GM12878 (cell line): Measurements from ENCODE around the gene SNTA1. TPM values are rescaled to one million over a fixed set of nuclear protein-coding genes. Genes with fewer than 3 reads are reported as not detected.

Experiments
- ATAC-seq: fragments of 200-7000 bp; cut with Tn5 transposase; 3 replicates; pipeline ENCODE4 v1.9.1; 2020; ENCODE audit warnings: mild to moderate bottlenecking, moderate library complexity
- BruUV-seq: library from RNA; stranded (reverse); fragments of 400-500 nt; replicated peaks from 2 replicates; lab custom pipeline; 2021; lab: Mats Ljungman, UMichigan
- CTCF ChIA-PET: fragments of 300-600 bp; sonication (Branson Sonifier 250); formaldehyde crosslinking; extraction: SDS; loops from one replicate; lab custom pipeline; 2021; ENCODE audit warnings: inconsistent platforms; lab: Yijun Ruan, JAX
- POLR2A ChIA-PET: fragments of 350-600 bp; formaldehyde crosslinking; extraction: SDS; loops from one replicate; lab custom pipeline; 2021; ENCODE audit warnings: inconsistent platforms; lab: Charles Lee
- RAD21 ChIA-PET: fragments of 300-600 bp; sonication (Branson Sonifier 250); formaldehyde crosslinking; loops from one replicate; lab custom pipeline; 2023; ENCODE audit warnings: antibody characterized with exemption; ENCODE audit not compliant: unreplicated experiment; lab: Charles Lee
- SMC1A ChIA-PET: fragments of 300-600 bp; sonication (Branson Sonifier 250); formaldehyde crosslinking; loops from one replicate; lab custom pipeline; 2023; ENCODE audit not compliant: unreplicated experiment, uncharacterized antibody; lab: Charles Lee
- DNase-seq: peaks from one replicate; pipeline ENCODE4 v3.0.0-alpha.2; 2011; ENCODE audit warnings: low read depth, low spot score
- FAIRE-seq: peaks from 3 replicates; lab custom pipeline; 2011; peaks lifted over from hg19 to GRCh38; lab: Jason Lieb, UNC
- H2AFZ ChIP-seq: 2 replicates; pipeline ENCODE4 v1.6.0; 2011; ENCODE audit warnings: low read depth, low read length, control low read depth; ENCODE audit not compliant: control insufficient read depth
- H3K27ac ChIP-seq: 2 replicates; pipeline ENCODE4 v1.5.1; 2011; ENCODE audit warnings: control low read depth; ENCODE audit not compliant: control insufficient read depth, insufficient read depth
- H3K27me3 ChIP-seq, 2 experiments: replicated peaks in 1 of 2; 2 replicates each; pipeline versions ENCODE4 v1.6.0 to v1.6.1; 2011; ENCODE audit warnings: low read length in 1 of 2; ENCODE audit not compliant: control insufficient read depth in 2 of 2, insufficient read depth in 2 of 2
- H3K36me3 ChIP-seq, 2 experiments: 2 replicates each; pipeline ENCODE4 v1.5.1; 2011; ENCODE audit warnings: low read length in 1 of 2; ENCODE audit not compliant: control insufficient read depth in 2 of 2, insufficient read depth in 2 of 2
- H3K4me1 ChIP-seq: 2 replicates; pipeline ENCODE4 v1.6.1; 2011; ENCODE audit warnings: mild to moderate bottlenecking, low read length, moderate library complexity, mixed read lengths; ENCODE audit not compliant: control insufficient read depth, insufficient read depth
- H3K4me2 ChIP-seq: 2 replicates; pipeline ENCODE4 v1.6.0; 2011; ENCODE audit warnings: control low read depth; ENCODE audit not compliant: control insufficient read depth, insufficient read depth
- H3K4me3 ChIP-seq: fragments of 200-600 bp; sonication (generic); 2 replicates; pipeline ENCODE4 v1.5.1; 2016
- H3K79me2 ChIP-seq: 2 replicates; pipeline ENCODE4 v1.6.0; 2011; ENCODE audit warnings: low read length; ENCODE audit not compliant: control insufficient read depth, insufficient read depth
- H3K9ac ChIP-seq: 2 replicates; pipeline ENCODE4 v1.8.0; 2011; ENCODE audit warnings: low read length, control low read depth, mixed read lengths; ENCODE audit not compliant: control insufficient read depth, insufficient read depth
- H3K9me3 ChIP-seq: replicated peaks from 3 replicates; pipeline ENCODE4 v1.5.1; 2011; ENCODE audit warnings: mild to moderate bottlenecking, low read length; ENCODE audit not compliant: control insufficient read depth, insufficient read depth
- H4K20me1 ChIP-seq: 2 replicates; pipeline ENCODE4 v1.6.0; 2011; ENCODE audit not compliant: control insufficient read depth, insufficient read depth
- E2F8 ChIP-seq: fragments of 450-650 bp; IDR thresholded peaks from 2 replicates; pipeline ENCODE4 v1.6.1; 2018; ENCODE audit warnings: mild to moderate bottlenecking, low read depth, moderate library complexity; ENCODE audit not compliant: partially characterized antibody
- EED ChIP-seq: sonication (generic); IDR thresholded peaks from 2 replicates; pipeline ENCODE4 v1.6.1; 2016; ENCODE audit warnings: antibody characterized with exemption, low read depth
- GATAD2B ChIP-seq: fragments of 450-650 bp; conservative IDR thresholded peaks from 2 replicates; pipeline ENCODE4 v1.6.1; 2017; ENCODE audit warnings: low read depth, mild to moderate bottlenecking, moderate library complexity
- HSF1 ChIP-seq: fragments of 150-350 bp; IDR thresholded peaks from 2 replicates; pipeline ENCODE4 v1.6.1; 2014; ENCODE audit warnings: mild to moderate bottlenecking, low read depth, low read length
- MTA2 ChIP-seq: fragments of 450-650 bp; IDR thresholded peaks from 2 replicates; pipeline ENCODE4 v1.6.1; 2016; ENCODE audit warnings: low read depth, mild to moderate bottlenecking, moderate library complexity
- PRDM15 ChIP-seq: fragments of 450-650 bp; formaldehyde crosslinking; IDR thresholded peaks from 2 replicates; pipeline ENCODE4 v1.4.0; 2020; ENCODE audit warnings: mild to moderate bottlenecking, moderate library complexity
- RELA ChIP-seq: fragments of 450-650 bp; IDR thresholded peaks from 2 replicates; pipeline ENCODE4 v1.8.0; 2014; ENCODE audit warnings: borderline replicate concordance; ENCODE audit not compliant: partially characterized antibody
- SIX5 ChIP-seq: IDR thresholded peaks from 2 replicates; pipeline ENCODE4 v1.6.1; 2011; ENCODE audit warnings: mild to moderate bottlenecking, low read depth, low read length, moderate library complexity; ENCODE audit not compliant: severe bottlenecking
- SMC3 ChIP-seq: IDR thresholded peaks from 2 replicates; pipeline ENCODE4 v1.6.1; 2011; ENCODE audit warnings: low read length, improper control_type of control experiment, borderline replicate concordance
- WRNIP1 ChIP-seq: IDR thresholded peaks from 2 replicates; pipeline ENCODE4 v1.6.1; 2011; ENCODE audit warnings: low read depth, low read length, improper control_type of control experiment, borderline replicate concordance
- ZBTB33 ChIP-seq: fragments of 450-650 bp; IDR thresholded peaks from 2 replicates; pipeline ENCODE4 v1.6.1; 2017; ENCODE audit warnings: mild to moderate bottlenecking
- WGBS: methylation state at CpG from one replicate; pipeline ENCODE4 v1.1.6; 2016; ENCODE audit warnings: low lambda C conversion rate; ENCODE audit not compliant: insufficient replicate concordance, insufficient coverage; ENCODE audit errors: missing lambda C conversion rate; 5-methylcytosine and 5-hydroxymethylcytosine counted together
- in situ Hi-C: fragments of 300-500 bp; cut with MboI; formaldehyde crosslinking; loops from 9 replicates; pipeline ENCODE4 v1.14.3; 2018; ENCODE audit warnings: mixed read lengths
- intact Hi-C: fragments of 100-400 bp; cut with micrococcal nuclease; formaldehyde crosslinking; loops from one replicate; pipeline ENCODE4 v1.14.2; 2022; ENCODE audit not compliant: unreplicated experiment
- polyA plus RNA-seq, 11 experiments: library from polyadenylated mRNA; depleted of rRNA in 4 of 11; unstranded in 6 of 11; stranded (reverse) in 5 of 11; fragments of >200 nt; fragmentation: Nextera tagmentation in 4 of 11; fragmentation: Illumina TruSeq in 1 of 11; extraction: Ambion mirVana in 4 of 11; extraction: Trizol in 1 of 11; gene quantifications; 1 replicate in 1 of 11; 2 replicates in 10 of 11; pipeline versions ENCODE4 v1.2.1 to v1.2.3, GENCODE V29; 2011 to 2016; ENCODE audit warnings: inconsistent platforms in 2 of 11, missing spikeins in 2 of 11, low read depth in 1 of 11
- total RNA-seq, 4 experiments: library from RNA; depleted of rRNA in 3 of 4; stranded (reverse); fragments of >200 nt in 3 of 4; fragmentation: Illumina TruSeq in 1 of 4; extraction: Trizol in 1 of 4; gene quantifications; 2 replicates each; pipeline versions ENCODE4 v1.2.1 to v1.2.3, GENCODE V29; 2013 to 2021

Gene SNTA1
- total and polyA plus RNA-seq, 10 of the 15 experiments (the other 5 are each of a cell fraction or from before 2014, with no cell fraction given), result 0.26 to 5.1 (median 1.8) TPM

- Histone ChIP-seq H4K20me1 (peaks cover 3% of the 10 kb centered on the region; the same call in 1 of the 2 replicates), H3K4me1 (peaks cover 10% of the 10 kb centered on the region), H3K4me2 (peak overlapping the region; percentile 86), H3K27me3 (no peaks in the 10 kb centered on the region), H3K79me2 (peaks cover 32% of the 10 kb centered on the region), H3K4me3 (peak overlapping the region; percentile 80), H2AFZ (no peak overlapping the region), H3K9ac (peak overlapping the region; percentile 70; the same call in 1 of the 2 replicates), H3K9me3 (no peaks in the 10 kb centered on the region), H3K27ac (no peak overlapping the region), H3K36me3 (no peaks in the 10 kb centered on the region; a peak in 2 of 4 replicates)
- ATAC-seq (no peak), FAIRE-seq (no peak), DNase-seq (no peak)
- ChIA-PET RAD21 (no interaction called here), SMC1A (interaction anchor here (1.7 kb wide), 1 partner anchor 28 kb away, joined by 4 read pairs; no protein-coding TSS in a partner anchor), CTCF (interaction anchor here (0.7 to 2.3 kb wide), 2 partner anchors 31 to 267 kb away, joined by 3 to 10 read pairs; partner anchors contain the start of gene ACTL10), POLR2A (no interaction called here)
- intact Hi-C loops, result no loop called here
- WGBS, result 65% methylated on average over 6 of the region's 6 CpGs
- in situ Hi-C loops, result no loop called here
- BruUV-seq, result no TSS peak
- no peak for TF ChIP-seq MTA2
- no peak for TF ChIP-seq ZBTB33
- TF ChIP-seq GATAD2B, result no peak
- TF ChIP-seq WRNIP1, result no peak
- no peak for TF ChIP-seq RELA
- no peak for TF ChIP-seq E2F8
- TF ChIP-seq SIX5, result no peak
- TF ChIP-seq HSF1, result no peak
- TF ChIP-seq SMC3, result no peak
- TF ChIP-seq PRDM15 (CRISPR knock-in tag), result no peak
- TF ChIP-seq EED, result no peak
Observed at GRCh38 chr20:33399924-33400323, 43.6 kb downstream of the SNTA1 start.
